ENCODE data around the gene ITPR1. TPM values are rescaled to one million over a fixed set of nuclear protein-coding genes. Genes with fewer than 3 reads are reported as not detected.

Gene ITPR1
- total and polyA plus RNA-seq, 2 experiments from 2014 or later: 6.8 to 21.0 TPM

DNA sequence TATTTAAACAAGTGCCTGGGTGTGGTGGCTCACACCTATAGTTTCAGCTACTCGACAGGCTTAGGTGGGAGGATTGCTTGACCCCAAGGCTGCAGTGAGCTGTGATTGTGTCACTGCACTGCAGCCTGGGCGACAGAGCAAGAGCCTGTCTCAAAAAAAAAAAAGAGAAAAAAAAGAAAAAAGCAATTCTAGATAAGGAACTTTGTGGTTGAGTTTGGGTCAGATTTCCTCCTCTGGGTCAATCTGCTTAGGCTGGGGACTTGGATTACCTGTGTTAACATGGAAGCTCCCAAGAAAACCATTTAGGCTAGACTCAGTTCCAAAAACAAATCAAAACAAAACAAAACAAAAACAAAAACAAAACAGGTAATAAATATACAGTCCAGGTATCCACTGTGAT, 50.0 kb downstream of the ITPR1 start:
- Mint-ChIP-seq H3K27ac (no peak overlapping the region), H3K36me3 (ENCODE audit: low read depth) (peaks cover 6% of the 10 kb centered on the region; the same call in 1 of the 3 replicates), H3K4me1 (no peaks in the 10 kb centered on the region; the same call in 2 of the 3 replicates), H3K9me3 (peaks cover 6% of the 10 kb centered on the region), H3K4me3 (no peak overlapping the region), H3K27me3 (ENCODE audit: insufficient read depth, low read depth, poor library complexity) (peaks cover 2% of the 10 kb centered on the region)
- Histone ChIP-seq H3K27me3 (ENCODE audit: insufficient read depth) (no peaks in the 10 kb centered on the region), H3K4me2 (no peak overlapping the region), H3K36me3 (ENCODE audit: insufficient read depth) (no peaks in the 10 kb centered on the region; the same call in 1 of the 2 replicates), H3K4me3 (no peak overlapping the region), H3F3A (replicated peaks; ENCODE audit: low read depth) (no peaks in the 10 kb centered on the region), H2AFZ (no peak overlapping the region), H3K27ac (ENCODE audit: low read depth) (no peak overlapping the region), H4K20me1 (replicated peaks; ENCODE audit: insufficient read depth) (no peaks in the 10 kb centered on the region), H3K9me2 (ENCODE audit: insufficient read depth) (no peaks in the 10 kb centered on the region), H3K79me2 (replicated peaks; ENCODE audit: insufficient read depth) (no peaks in the 10 kb centered on the region), H3K4me1 (ENCODE audit: insufficient read depth) (no peaks in the 10 kb centered on the region)
- no peak for DNase-seq (ENCODE audit: low spot score)
- no peak for ATAC-seq
- TF ChIP-seq CTCF (conservative IDR thresholded peaks at IDR 0.05; ENCODE audit: low read depth in 2 of 2) (no peak), REST (IDR thresholded peaks at IDR 0.05; ENCODE audit: unreplicated experiment) (no peak)

GRCh38 chr3:4546346-4547178, 53.4 kb downstream of the ITPR1 start:
- H3K27ac Mint-ChIP-seq: no peak overlapping the region
- Histone ChIP-seq H3K4me1 (ENCODE audit: insufficient read depth) (peaks cover 6% of the 10 kb centered on the region), H3K27ac (ENCODE audit: low read depth) (no peak overlapping the region), H3F3A (replicated peaks; ENCODE audit: low read depth) (no peaks in the 10 kb centered on the region), H3K4me3 (no peak overlapping the region), H3K27me3 (ENCODE audit: insufficient read depth) (no peaks in the 10 kb centered on the region), H4K20me1 (replicated peaks; ENCODE audit: insufficient read depth) (no peaks in the 10 kb centered on the region), H3K36me3 (ENCODE audit: insufficient read depth) (no peaks in the 10 kb centered on the region), H3K79me2 (replicated peaks; ENCODE audit: insufficient read depth) (no peaks in the 10 kb centered on the region), H3K9me2 (ENCODE audit: insufficient read depth) (no peaks in the 10 kb centered on the region), H2AFZ (no peak overlapping the region), H3K4me2 (no peak overlapping the region)
- H3K4me3 Mint-ChIP-seq: no peak overlapping the region
- no peak for ATAC-seq
- DNase-seq (ENCODE audit: low spot score): no peak
- no peaks in the 10 kb centered on the region for H3K27me3 Mint-ChIP-seq (ENCODE audit: insufficient read depth, low read depth, poor library complexity)
- peaks cover 11% of the 10 kb centered on the region; the same call in 2 of the 3 replicates for H3K4me1 Mint-ChIP-seq
- no peaks in the 10 kb centered on the region for H3K36me3 Mint-ChIP-seq (ENCODE audit: low read depth)
- TF ChIP-seq ZNF114 (CRISPR knock-in tag; IDR thresholded peaks at IDR 0.05) (no peak), CTCF (conservative IDR thresholded peaks at IDR 0.05; ENCODE audit: low read depth in 2 of 2) (no peak), EZH2phosphoT487 (IDR thresholded peaks at IDR 0.05; ENCODE audit: unreplicated experiment) (no peak), ZNF331 (CRISPR knock-in tag; IDR thresholded peaks at IDR 0.05; ENCODE audit: low read depth) (no peak), ETS1 (IDR thresholded peaks at IDR 0.05) (no peak), EZH2 (IDR thresholded peaks at IDR 0.05; ENCODE audit: low read depth, unreplicated experiment) (no peak), CREB1 (CRISPR knock-in tag; IDR thresholded peaks at IDR 0.05; ENCODE audit: low read depth) (no peak), POLR2AphosphoS5 (IDR thresholded peaks at IDR 0.05; ENCODE audit: low read depth) (no peak), STAT1 (IDR thresholded peaks at IDR 0.05; ENCODE audit: unreplicated experiment) (no peak)
- H3K9me3 Mint-ChIP-seq: no peaks in the 10 kb centered on the region

Measured in GM23338 (cell line).